ENCODE measurements around the gene EPB41L3.

Gene EPB41L3
- total RNA-seq: 69.1 to 188 (median 99.8) reads per million in 18 experiments

DNA sequence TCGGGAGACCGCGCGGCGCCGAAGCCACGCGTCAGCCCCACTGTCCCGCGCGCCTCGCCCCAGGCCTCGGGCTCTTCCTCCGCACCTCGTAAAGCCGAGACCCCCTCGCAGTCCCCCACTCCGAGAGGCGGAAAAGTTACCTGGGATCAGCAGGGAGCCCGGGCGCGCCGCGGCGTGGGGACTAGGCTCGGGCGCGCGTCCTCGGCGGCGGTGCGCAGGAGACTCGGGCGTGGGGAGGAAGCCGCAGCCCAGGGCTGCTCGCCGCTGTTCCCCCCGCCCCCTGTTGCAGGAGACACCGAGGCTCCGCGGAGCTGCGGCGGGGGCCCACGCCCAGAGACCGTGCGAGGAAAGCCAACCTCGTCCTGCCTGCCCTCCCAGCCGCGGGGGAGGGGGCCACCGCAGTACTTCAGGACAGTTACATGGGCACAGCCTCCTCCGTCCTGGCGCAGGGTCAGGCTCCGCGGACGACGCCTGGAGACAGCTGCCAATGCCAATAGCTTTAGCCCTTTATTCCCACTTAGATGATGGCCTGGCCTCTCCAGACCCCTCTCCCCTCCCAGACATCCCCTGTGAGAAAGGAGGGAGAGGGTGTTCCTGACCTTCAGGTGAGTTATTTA is at the start of gene EPB41L3:
Gene EPB41L3, minus strand, starts transcription at position 225 of the 617 bp plus-strand sequence. CDS start 54,814 bp downstream, outside the sequence.
- DNase-seq: peak; percentile 44 to 67

DNA sequence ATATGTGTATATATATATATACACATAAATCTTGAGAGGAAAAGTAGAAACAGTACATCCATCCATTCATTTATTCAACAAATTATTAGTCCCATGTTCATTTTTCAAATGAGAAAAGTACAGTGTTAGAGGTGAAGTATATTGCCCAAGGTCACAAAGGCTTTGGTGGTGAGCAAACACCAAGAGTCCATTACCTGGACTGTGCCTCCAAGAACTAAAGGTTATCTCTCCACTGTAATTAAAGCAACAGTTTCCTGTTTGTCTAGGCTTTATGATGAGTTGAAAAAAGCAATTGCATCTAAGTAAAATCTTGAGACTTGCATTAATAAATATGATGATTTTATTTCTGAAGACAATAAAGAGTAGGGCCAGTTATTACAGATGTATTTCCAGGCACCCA is 44.7 kb upstream of the EPB41L3 start:
- DNase-seq: no peak

DNA sequence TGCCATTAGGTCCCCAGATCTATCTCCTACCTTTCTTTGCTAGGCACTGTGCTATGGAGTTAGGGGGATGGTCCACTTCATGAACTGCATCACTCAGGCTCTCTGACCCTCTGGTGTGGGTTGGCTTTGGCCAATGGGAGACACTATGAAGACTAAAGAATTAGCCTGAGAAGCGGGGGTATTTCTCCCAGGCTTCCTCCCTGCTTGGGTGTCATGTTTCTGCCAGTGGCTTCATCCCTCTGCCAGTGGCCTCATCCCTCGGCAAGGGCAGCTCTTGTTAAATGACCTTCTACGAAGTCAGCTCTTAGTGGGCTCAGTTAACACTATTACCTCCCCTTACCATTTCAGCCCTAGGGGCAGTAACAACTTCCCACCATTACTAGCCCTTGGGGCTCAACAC is 41.9 kb upstream of the EPB41L3 start:
- DNase-seq: no peak

DNA sequence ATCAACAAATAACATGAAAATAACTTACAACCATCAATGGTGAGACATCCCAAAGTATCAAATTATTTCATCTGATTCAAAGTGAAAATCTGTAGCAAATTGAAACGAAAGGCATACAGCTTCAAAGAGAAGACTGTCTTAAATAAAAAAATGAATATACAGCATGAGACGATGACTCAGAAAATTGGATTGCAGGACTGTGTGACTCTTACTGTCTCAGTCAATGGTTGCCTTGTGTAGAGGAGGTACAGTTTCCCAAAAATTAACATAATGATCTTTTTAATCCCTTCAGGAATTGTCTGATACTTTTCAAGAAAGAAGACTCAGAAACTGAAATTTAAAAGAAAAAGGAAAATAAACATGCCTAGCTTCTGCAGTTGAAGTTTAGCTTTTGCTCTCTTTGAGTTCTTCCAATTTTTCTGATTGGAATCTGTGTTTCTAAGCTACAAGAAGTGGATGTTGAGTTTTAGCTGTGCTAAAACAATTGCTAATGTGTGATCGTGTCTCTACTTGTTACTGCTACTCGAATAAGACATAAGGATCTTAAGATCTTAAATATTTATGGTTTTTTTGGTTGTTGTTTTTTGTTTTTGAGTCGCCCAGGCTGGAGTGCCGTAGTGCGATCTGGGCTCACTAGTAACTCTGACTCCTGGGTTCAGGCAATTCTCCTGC is 41.1 kb upstream of the EPB41L3 start:
- peak; percentile 20 to 56 for DNase-seq

DNA sequence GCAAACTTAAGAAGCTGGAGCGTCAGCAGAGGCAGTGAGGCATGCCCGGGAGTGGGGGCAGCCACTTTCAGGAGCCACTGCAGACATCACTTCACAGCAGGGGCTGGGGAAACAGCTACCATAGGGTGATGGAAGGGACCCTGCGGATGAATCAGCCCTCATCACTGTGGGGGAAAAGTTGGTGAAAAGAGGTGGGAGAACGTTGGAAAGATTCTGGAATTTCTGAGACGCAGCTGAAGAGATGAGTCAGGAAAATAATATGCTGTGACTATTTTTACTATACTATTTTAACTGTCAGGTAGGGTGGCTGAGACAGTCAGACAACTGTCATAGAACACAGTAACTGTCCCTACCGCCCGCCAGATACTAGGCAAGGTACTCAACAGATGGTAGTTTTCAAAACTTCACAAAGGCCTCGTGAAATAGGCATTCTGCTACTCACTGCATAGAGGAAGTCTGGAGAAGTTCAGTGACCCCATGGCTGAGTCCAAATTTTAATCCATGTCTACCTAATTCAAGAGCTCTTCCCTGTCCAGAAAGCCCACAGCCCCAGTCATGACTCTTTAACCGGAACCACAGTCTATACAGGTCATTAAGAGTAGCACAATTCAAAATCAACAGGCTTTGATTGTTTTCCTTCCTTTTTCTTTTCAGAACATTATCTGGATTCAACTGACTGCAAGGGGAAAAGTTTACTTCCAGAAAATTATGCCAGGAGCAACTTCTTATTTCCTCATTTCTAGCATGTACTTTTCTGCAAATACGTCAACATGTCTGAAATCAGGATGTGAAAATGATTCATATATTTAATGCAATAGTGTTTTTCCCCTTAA is 39.3 kb upstream of the EPB41L3 start:
- DNase-seq: peak; percentile 63 to 89

DNA sequence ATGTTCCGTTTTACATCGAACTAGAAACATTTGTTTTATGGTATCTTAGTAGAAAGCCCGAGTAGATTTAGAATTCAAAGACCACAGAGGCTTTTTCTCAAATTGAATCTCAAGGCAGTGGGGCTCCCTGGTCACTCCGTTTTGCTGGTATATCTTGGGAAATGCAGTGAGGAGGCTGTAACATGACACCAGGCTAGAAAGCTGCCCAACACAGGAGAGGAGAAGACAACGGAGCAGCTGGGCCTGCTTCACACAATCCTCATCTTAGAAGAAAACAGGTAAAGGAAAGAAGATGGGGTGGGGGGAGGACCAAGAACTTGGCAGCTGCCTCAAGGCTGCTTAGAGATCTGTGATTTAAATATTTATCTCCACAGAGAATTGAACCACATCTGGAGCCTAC is 38.3 kb upstream of the EPB41L3 start:
- no peak for DNase-seq

DNA sequence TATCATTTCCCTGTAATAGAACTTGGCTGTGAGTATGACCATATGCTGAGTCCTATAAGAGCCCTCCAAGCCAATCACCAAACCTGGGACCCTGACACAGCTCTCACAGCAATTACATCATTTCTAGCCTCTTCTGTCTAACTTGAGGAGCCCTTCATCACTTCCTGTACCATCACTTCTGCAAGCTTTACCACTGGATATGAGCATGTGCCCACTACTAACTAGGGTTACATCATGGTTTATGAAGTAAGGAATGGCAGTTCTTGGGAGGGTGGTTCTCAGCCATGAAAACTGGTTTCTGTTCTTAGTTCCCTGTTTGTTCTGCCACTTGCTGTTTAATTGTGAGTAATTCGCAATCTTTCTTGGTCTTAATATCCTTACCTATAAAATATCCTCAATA is 31.0 kb upstream of the EPB41L3 start:
- DNase-seq: peak; percentile 76 to 89

DNA sequence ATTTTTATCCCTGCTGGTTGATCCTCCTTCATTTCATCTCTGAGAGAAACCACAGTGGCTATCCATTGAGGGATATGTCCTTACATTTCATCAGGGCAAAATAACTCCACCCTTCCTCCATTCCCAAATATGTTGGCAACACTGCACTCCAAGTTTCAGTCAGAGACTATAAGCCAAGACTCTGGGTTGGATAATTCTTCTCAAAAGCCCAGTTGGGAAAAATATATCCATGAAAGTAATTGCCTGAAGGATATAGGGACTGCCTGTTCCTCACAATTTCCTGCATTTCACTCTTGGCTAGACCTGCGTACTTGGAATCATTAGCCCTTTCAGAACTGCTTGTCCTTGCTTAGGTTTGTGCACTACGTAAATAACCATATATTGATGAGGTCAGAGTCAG is 27.9 kb upstream of the EPB41L3 start:
- no peak for DNase-seq

DNA sequence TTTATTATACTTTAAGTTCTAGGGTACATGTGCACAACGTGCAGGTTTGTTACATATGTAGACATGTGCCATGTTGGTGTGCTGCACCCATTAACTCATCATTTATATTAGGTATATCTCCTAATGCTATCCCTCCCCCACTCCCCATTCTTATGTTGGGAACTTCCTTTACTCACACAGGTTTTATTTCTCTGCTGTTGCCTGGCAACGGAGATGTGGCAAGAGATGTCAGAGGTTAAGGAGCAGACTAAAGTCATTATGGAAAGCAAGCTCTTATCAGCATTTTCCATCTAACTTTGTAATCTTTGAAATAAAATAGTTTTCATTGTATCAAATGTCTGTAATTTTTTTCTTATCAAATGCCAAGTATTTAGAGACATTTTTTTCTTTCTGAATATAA is 26.8 kb upstream of the EPB41L3 start:
- DNase-seq: peak; percentile 38 to 49

DNA sequence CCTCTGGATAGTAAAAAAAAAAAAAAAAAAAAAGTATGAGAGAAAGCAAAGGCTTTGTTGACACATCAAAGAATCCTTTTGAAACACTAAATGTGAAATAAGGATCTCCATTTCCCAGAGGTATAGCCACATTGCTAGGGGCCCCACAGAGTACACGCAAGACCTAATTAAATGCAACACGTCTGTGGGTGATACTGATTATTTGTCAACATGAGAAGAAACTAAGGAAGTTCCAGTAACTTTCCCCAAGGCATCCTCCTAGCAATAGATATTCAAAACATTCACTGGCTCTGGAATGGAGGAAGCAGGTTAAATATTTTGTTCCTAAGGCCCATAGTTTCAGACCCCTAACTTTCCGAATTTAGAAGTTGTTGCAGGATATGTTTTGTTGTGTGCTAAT is 24.6 kb upstream of the EPB41L3 start:
- peak; percentile 5 to 21 for DNase-seq

DNA sequence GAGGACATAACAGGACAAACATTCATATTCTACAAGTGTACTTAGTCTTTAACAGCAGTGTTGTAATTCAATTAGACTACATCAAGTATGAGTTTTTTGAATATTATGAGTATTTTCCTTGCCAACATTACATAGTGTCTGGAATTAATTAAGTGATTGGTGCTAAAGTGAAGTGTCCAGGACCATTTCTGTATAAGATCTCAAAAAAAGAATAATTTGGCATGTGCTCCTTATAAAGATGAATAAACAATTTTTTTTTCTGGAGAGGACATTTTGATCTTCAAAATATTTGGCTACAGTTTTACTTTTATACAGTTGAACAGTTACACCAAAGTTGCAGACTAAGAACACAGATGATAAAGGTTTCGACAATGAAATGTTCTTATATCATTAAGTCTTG is 15.1 kb upstream of the EPB41L3 start:
- no peak for DNase-seq

DNA sequence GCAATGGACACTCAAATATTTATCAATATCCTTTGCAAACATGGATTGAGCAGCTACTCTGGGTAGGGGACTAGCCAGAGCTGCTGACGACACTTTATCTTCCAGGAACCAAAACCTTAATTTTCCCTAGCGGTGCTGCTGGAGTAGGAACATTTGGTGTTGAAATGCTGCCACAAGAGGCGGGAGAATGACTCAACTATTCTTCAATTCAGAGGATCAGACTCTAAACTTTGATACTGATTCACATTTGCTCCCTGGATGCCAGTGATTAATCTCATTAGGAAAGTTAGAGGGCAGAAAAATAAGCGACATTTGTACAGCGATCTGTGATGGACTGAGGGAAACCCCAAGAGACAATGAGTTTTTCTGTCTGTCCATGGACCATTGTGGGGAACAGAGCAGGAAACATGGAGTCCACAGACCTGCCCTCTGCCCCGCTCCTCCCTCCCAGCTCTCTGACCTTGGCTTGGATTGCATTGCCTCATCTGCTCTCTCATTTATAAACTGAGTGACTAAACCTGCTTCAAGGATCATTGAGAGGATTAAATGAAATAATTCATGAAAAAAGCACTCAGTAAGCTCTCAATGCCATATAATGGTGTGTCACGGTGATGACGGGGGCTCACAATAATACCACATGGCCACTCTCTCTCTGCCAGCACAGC is 12.6 kb upstream of the EPB41L3 start:
- peak in 1 of 2 donors; percentile 16 for DNase-seq

DNA sequence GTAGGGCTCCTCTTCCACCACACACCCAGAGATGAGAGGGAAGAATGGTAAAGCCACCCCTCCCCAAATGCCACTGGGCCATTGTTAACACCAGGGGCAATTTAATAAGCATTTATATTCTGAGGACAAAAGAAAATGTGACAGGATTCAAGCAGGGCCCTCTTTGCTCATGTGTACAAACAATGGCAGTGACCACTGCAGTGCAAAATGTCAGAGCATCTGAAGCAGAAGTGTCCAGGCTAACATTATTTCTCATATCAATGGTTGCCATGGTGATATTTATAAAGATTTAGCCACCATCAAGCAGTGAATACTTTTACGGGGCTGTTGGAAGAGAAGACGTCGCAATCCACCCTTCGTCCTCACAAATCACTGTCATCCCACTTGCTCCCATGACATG is 10.8 kb upstream of the EPB41L3 start:
- DNase-seq: no peak

DNA sequence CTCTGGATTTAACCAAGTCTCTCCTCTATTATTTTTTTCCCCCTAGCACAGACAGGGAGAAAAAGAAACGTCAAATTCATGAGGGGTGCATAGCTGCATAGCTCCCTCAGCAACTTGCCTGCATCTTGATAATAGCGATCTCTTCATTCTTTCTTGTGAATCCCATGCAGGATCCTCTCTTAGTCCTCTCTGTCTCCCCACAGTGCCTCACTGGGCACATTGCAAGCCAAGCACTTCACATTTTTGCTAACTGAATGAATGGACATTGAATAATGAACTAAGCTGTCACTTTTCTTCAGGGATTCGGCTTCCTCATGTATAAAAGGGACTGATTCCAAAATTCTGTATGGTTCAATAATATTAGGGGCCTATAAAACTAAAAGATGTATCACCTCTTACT is 2.9 kb upstream of the EPB41L3 start:
- peak; percentile 65 to 68 for DNase-seq

DNA sequence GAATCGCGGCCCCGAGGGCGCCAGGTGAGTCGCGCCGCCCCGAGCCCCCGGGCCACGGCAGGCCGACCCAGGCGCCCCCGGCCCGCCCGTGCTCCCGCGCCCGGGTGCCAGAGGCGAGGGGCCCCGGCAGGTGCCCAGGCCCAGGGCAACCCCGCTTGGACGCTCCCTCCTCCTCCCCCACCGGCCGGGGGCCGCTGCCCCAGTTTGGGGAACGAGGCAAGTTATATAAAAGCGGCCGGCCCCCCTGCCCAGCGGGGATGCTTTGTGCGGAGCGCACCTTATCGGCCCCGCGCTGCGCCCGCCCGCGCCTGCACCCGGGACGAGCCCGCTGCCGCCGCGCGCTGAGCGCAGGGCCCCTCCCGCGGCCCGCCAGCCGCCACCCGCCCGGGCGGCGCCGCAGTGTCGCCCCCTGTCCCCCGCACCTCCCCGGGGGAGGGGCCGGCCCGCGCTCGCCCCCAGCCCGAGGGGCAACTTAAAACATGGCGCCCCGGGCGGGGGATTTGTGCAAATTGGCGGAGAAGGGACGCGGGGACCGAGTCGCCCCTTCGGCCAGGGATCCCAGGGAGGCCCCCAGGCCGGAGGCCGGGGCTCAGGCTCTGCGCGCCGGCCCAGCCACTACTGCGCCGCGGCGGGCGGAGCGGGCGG is 639 bp downstream of the EPB41L3 start:
- peak in 1 of 2 donors; percentile 30 for DNase-seq

DNA sequence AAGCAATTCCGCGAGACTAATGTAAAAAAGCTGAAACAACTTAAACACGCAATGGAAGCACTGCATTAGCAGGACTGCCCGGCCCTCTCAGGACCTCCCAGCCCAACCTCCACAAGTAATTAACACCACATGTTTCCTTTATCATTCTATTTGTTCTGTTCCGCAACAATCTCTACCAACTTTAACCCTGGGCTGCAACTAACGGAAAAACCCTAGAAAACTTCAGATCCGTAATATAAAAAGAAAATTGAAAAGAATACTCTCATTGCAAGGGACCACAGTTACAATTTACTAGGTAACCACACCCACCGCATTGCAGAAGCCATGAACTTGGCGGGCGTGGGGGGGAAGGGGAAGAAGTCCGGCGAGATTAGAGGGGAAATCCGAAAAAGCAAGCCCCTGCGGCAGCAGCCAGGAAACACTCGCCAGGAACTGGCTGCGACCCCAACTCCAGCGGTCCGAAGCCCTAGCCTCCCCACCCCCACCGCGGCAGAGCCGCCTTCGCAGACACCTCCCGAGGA is 1.2 kb downstream of the EPB41L3 start:
- DNase-seq: peak; percentile 58

DNA sequence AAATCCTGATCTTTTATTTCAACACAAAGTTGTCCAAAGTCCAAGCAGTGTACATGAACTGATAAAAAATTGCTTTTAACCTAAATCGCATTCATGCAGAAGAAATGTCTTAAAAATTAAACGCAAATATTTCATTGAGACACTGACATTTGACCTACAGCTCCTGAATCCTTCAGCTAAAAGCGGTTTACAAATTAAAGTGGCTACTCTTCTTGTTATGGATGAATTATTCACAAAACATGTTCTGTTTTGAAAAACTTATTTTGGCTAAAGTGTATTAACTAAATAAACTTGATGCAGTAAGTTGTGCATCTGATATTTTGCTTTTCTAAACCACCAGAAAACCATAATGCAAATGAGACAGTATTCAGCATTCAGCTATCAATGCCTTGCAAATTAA is 2.2 kb downstream of the EPB41L3 start:
- DNase-seq: no peak

DNA sequence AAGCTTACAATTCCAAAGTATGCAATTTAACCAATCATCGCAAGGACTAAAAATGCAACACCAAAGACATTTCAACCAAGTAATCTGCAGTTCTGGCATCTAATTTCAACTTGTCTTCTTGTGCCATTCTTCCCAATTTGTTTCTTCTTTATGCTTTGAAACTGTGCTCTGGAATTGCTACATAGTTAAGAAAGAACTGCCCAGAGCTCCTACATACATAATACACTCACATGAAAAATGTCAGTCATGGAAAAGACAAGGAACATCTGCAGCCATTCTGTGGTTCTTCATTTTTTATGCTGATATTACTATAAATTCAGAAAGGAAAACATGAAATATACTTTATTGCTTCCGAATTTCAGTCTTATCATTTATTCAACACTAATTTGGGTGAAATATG is 4.4 kb downstream of the EPB41L3 start:
- peak; percentile 43 to 49 for DNase-seq

DNA sequence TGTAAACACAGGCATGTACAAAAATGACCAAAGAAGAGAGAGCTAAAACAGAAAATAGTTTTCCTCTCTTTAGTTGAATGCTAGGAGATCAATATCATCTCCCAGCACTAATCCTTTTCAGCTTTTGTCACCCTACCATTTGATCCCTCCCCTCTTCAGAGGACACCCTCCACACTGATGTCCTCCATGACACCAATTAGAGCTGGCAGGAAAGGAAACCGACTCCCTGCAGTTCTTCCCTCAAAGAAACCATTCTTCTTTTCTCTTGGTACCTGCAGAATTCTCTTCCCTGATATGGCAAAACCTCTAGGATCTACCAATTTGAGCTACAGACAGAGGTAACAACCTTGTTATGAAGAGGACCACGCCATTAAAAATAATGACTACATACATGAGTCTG is 5.3 kb downstream of the EPB41L3 start:
- no peak for DNase-seq

DNA sequence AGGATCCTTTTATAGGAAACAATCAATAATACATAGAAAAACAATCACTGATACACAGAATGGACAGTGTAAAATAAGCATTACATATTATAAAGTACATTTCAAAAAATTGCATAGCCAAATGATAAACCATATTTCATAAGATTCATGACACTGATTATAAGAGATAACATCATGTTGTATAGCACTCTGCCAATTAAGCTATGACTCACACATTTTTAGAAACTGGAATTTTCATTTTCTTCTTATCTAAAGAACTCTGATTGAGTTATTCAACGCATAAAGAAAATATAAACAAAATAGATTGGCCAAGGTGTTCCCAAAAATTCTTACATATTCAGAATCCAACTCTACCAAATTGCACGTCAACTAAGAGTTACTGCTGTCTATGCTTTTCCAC is 5.9 kb downstream of the EPB41L3 start:
- no peak for DNase-seq

DNA sequence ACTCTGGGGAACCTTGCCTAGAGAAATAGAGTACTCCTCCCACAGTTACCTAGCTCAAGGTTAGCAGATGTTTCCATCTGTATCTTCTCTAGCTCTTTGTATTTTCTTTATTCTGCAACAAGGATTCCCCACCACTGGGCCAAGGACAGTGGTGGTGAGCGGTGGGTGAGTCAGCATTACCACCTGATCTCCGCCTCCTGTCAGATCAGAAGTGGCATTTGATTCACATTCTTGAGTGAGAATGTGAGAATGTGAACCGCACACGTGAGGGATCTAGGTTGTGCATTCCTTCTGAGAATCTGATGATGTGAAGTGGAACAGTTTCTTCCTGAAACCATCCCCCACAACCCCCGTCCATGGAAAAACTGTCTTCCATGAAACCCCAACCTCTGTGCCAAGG is 9.0 kb downstream of the EPB41L3 start:
- DNase-seq: no peak

DNA sequence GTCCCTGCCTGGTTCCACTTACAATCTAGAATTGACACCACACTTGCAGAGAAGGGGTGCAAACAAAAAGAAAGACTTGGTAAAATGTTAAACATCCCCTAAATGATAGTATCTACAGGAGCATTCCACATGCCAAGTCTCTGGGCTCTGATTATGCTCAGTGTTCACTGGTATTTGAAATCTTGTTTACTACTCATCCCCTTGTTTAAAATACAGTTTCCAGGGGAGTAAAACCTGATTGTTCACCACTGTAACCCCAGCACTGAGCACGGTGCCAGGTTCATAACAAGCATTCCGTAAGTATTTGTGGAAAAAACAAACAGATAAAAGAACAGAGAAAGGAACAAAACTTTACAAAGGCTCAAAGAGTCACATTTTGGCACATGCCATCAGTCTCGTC is 11.7 kb downstream of the EPB41L3 start:
- no peak for DNase-seq
